B cell (primary cell): ENCODE results near the gene MCF2L. TPM values are rescaled to one million over a fixed set of nuclear protein-coding genes. Genes with fewer than 3 reads are reported as not detected.

Source experiments
- ATAC-seq: fragments of 200-7000 bp; cut with Tn5 transposase; one replicate; pipeline ENCODE4 v1.10.0; 2021; ENCODE audit warnings: low read depth, mild to moderate bottlenecking, moderate number of reproducible peaks, moderate library complexity
- CTCF ChIA-PET: fragments of 350-600 bp; sonication (Branson Sonifier 250); formaldehyde crosslinking; loops from one replicate; lab custom pipeline; 2021; ENCODE audit warnings: antibody characterized with exemption, inconsistent platforms; lab: Charles Lee
- POLR2A ChIA-PET: fragments of 350-600 bp; sonication (Branson Sonifier 250); formaldehyde crosslinking; loops from one replicate; lab custom pipeline; 2021; ENCODE audit warnings: antibody characterized with exemption; lab: Charles Lee
- DNase-seq: peaks from one replicate; pipeline ENCODE4 v3.0.0; 2013
- H2AFZ ChIP-seq: 2 replicates; pipeline ENCODE4 v1.6.1; 2012; ENCODE audit warnings: mild to moderate bottlenecking, low read depth, low read length; ENCODE audit not compliant: insufficient read depth, poor library complexity, severe bottlenecking
- H3K27ac ChIP-seq, 2 donors: 1 replicate in 1 of 2; 2 replicates in 1 of 2; pipeline ENCODE4 v1.5.1; 2012 to 2013; ENCODE audit warnings: low read length in 2 of 2, mild to moderate bottlenecking in 2 of 2, moderate library complexity in 1 of 2
- H3K27me3 ChIP-seq, 4 experiments: fragments of 200-600 bp in 1 of 4; sonication (generic) in 1 of 4; replicated peaks in 1 of 4; 1 replicate in 2 of 4; 2 replicates in 2 of 4; pipeline versions ENCODE4 v1.6.1 to v1.7.0; 2013 to 2016; ENCODE audit warnings: low read length in 3 of 4, mild to moderate bottlenecking in 2 of 4, mixed read lengths in 1 of 4, moderate library complexity in 1 of 4; ENCODE audit not compliant: insufficient read depth in 4 of 4, control insufficient read depth in 3 of 4; ENCODE audit errors: control extremely low read depth in 1 of 4
- H3K36me3 ChIP-seq, 2 experiments: replicated peaks in 1 of 2; 1 replicate in 1 of 2; 2 replicates in 1 of 2; pipeline versions ENCODE4 v1.6.1 to v1.7.1; 2013; ENCODE audit warnings: low read length in 1 of 2; ENCODE audit not compliant: insufficient read depth in 2 of 2, control insufficient read depth in 1 of 2; ENCODE audit errors: control extremely low read depth in 1 of 2, extremely low read depth in 1 of 2
- H3K4me1 ChIP-seq, 2 donors: fragments of 200-600 bp in 1 of 2; sonication (generic) in 1 of 2; 1 replicate in 1 of 2; 2 replicates in 1 of 2; pipeline versions ENCODE4 v1.5.1 to v1.6.1; 2013 to 2017; ENCODE audit warnings: low read length in 2 of 2; ENCODE audit not compliant: control insufficient read depth in 2 of 2, insufficient read depth in 2 of 2
- H3K4me2 ChIP-seq: replicated peaks from 2 replicates; pipeline ENCODE3; 2012; ENCODE audit warnings: mild to moderate bottlenecking, low read depth, low read length; ENCODE audit not compliant: poor library complexity, severe bottlenecking
- H3K4me3 ChIP-seq, 5 experiments: fragments of 200-600 bp in 1 of 5; sonication (generic) in 1 of 5; 1 replicate in 3 of 5; 2 replicates in 2 of 5; pipeline versions ENCODE4 v1.5.1 to v1.7.0; 2011 to 2016; ENCODE audit warnings: low read length in 4 of 5, mild to moderate bottlenecking in 4 of 5, low read depth in 2 of 5, control low read depth in 1 of 5, moderate library complexity in 1 of 5; ENCODE audit not compliant: insufficient read depth in 1 of 5; ENCODE audit errors: control extremely low read depth in 1 of 5, extremely low read depth in 1 of 5
- H3K79me2 ChIP-seq: fragments of 200-600 bp; sonication (generic); one replicate; pipeline ENCODE4 v1.6.0; 2016; ENCODE audit warnings: low read length; ENCODE audit not compliant: control insufficient read depth, insufficient read depth
- H3K9ac ChIP-seq: fragments of 200-600 bp; sonication (generic); 2 replicates; pipeline ENCODE4 v1.6.1; 2017; ENCODE audit warnings: mild to moderate bottlenecking, low read length, moderate library complexity
- H3K9me3 ChIP-seq, 3 donors: one replicate each; pipeline versions ENCODE4 v1.6.1 to v1.7.1; 2013; ENCODE audit warnings: low read length in 2 of 3; ENCODE audit not compliant: control insufficient read depth in 2 of 3, insufficient read depth in 1 of 3; ENCODE audit errors: control extremely low read depth in 1 of 3
- H4K20me1 ChIP-seq: 2 replicates; pipeline ENCODE4 v1.6.0; 2012; ENCODE audit warnings: mild to moderate bottlenecking, low read length; ENCODE audit not compliant: insufficient read depth, control insufficient read depth, poor library complexity, severe bottlenecking
- H3K27ac Mint-ChIP-seq: one replicate; pipeline ENCODE4 v1.8.0; 2021; ENCODE audit warnings: mixed read lengths
- H3K27me3 Mint-ChIP-seq: one replicate; pipeline ENCODE4 v1.8.0; 2021; ENCODE audit warnings: mixed read lengths
- H3K4me1 Mint-ChIP-seq: one replicate; pipeline ENCODE4 v1.8.0; 2021; ENCODE audit warnings: mixed read lengths
- H3K4me3 Mint-ChIP-seq: one replicate; pipeline ENCODE4 v1.8.0; 2021; ENCODE audit warnings: mixed read lengths
- H3K9me3 Mint-ChIP-seq: one replicate; pipeline ENCODE4 v1.8.0; 2022; ENCODE audit warnings: mixed read lengths; ENCODE audit not compliant: insufficient read depth
- EZH2 ChIP-seq: IDR thresholded peaks from 2 replicates; pipeline ENCODE4 v1.6.1; 2012; ENCODE audit warnings: borderline replicate concordance, low read depth, mild to moderate bottlenecking, moderate library complexity, low read length; ENCODE audit not compliant: insufficient read depth, poor library complexity, severe bottlenecking
- WGBS: methylation state at CpG from one replicate; pipeline ENCODE4 v1.1.5; 2013; ENCODE audit warnings: missing lambda C conversion rate; ENCODE audit not compliant: insufficient coverage; 5-methylcytosine and 5-hydroxymethylcytosine counted together
- intact Hi-C: fragments of 100-400 bp; cut with micrococcal nuclease; formaldehyde crosslinking; loops from one replicate; pipeline ENCODE4 v1.10.0; 2022
- polyA plus RNA-seq: library from polyadenylated mRNA; depleted of rRNA; stranded (reverse); fragments of >200 nt; gene quantifications from 2 replicates; pipeline ENCODE4 v1.2.3, GENCODE V29; 2012
- total RNA-seq, 2 donors: library from RNA; stranded (reverse); fragments of 120-200 nt in 1 of 2; gene quantifications; 1 replicate in 1 of 2; 2 replicates in 1 of 2; pipeline versions ENCODE4 v1.2.3 to v1.2.4, GENCODE V29; 2013 to 2022
- TF ChIP-seq, protein P1 (sequence below): fragments of 200-600 bp; IDR thresholded peaks from one replicate; pipeline ENCODE4 v1.8.0; 2022; ENCODE audit warnings: antibody characterized with exemption, mild to moderate bottlenecking

MCF2L gene
- total and polyA plus RNA-seq, 2 donors (not counting 1 experiment from before 2014, with no cell fraction given), result 3.7 to 8.2 TPM

DNA sequence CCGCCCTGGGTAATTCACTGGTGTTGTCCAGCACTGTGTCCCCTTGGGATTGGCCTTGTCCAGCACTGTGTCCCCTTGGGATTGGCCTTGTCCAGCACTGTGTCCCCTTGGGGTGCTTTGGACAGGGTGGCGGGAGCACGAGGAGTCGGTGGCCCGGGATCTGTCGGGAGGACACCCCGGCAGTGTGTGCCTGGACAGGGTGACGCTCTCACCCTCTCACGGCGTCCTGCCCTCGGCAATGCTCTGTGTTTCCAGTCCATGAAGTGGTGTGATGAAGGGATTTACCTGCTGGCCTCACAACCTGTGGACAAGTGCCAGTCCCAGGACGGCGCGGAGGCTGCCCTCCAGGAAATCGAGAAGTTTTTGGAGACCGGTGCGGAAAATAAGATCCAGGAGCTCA lies 106.7 kb downstream of the MCF2L start:
- Histone ChIP-seq H3K9ac (no peak overlapping the region), H3K27me3 (no peaks in the 10 kb centered on the region), H3K4me3 (no peak overlapping the region), H3K4me1 (no peaks in the 10 kb centered on the region), H3K4me2 (no peak overlapping the region), H3K79me2 (no peaks in the 10 kb centered on the region), H3K9me3 (peaks cover 0 to 6% (median 0%) of the 10 kb centered on the region in 3 donors), H3K36me3 (no peaks in the 10 kb centered on the region), H4K20me1 (no peaks in the 10 kb centered on the region), H3K27ac (no peak overlapping the region), H2AFZ (no peak overlapping the region)
- 98% methylated on average over 17 of the region's 17 CpGs for WGBS
- DNase-seq, result no peak
- no peak for TF ChIP-seq EZH2
- TF ChIP-seq, protein P1, sequence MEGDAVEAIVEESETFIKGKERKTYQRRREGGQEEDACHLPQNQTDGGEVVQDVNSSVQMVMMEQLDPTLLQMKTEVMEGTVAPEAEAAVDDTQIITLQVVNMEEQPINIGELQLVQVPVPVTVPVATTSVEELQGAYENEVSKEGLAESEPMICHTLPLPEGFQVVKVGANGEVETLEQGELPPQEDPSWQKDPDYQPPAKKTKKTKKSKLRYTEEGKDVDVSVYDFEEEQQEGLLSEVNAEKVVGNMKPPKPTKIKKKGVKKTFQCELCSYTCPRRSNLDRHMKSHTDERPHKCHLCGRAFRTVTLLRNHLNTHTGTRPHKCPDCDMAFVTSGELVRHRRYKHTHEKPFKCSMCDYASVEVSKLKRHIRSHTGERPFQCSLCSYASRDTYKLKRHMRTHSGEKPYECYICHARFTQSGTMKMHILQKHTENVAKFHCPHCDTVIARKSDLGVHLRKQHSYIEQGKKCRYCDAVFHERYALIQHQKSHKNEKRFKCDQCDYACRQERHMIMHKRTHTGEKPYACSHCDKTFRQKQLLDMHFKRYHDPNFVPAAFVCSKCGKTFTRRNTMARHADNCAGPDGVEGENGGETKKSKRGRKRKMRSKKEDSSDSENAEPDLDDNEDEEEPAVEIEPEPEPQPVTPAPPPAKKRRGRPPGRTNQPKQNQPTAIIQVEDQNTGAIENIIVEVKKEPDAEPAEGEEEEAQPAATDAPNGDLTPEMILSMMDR, result no peak
- ATAC-seq, result no peak
- Mint-ChIP-seq H3K4me1 (no peaks in the 10 kb centered on the region), H3K27me3 (no peaks in the 10 kb centered on the region), H3K27ac (no peak overlapping the region), H3K4me3 (no peak overlapping the region), H3K9me3 (no peaks in the 10 kb centered on the region)
- intact Hi-C loops, result no loop called here
- CTCF ChIA-PET, result no interaction called here
- POLR2A ChIA-PET, result no interaction called here

- Histone ChIP-seq H3K4me3 (no peak overlapping the region), H4K20me1 (no peaks in the 10 kb centered on the region), H3K9me3 (peaks cover 0 to 6% (median 0%) of the 10 kb centered on the region in 3 donors), H3K36me3 (no peaks in the 10 kb centered on the region), H3K79me2 (no peaks in the 10 kb centered on the region), H3K4me2 (no peak overlapping the region), H3K27ac (no peak overlapping the region), H2AFZ (no peak overlapping the region), H3K27me3 (no peaks in the 10 kb centered on the region), H3K4me1 (no peaks in the 10 kb centered on the region), H3K9ac (no peak overlapping the region)
- Mint-ChIP-seq H3K27me3 (no peaks in the 10 kb centered on the region), H3K27ac (no peak overlapping the region), H3K4me3 (no peak overlapping the region), H3K4me1 (no peaks in the 10 kb centered on the region), H3K9me3 (no peaks in the 10 kb centered on the region)
- CTCF ChIA-PET, result no interaction called here
- ATAC-seq (no peak), DNase-seq (no peak)
- intact Hi-C loops, result no loop called here
- TF ChIP-seq, protein P1, result no peak
- no peak for TF ChIP-seq EZH2
- WGBS, result 95% methylated on average over 38 of the region's 39 CpGs
- POLR2A ChIA-PET, result no interaction called here
Measured at GRCh38 chr13:113076681-113077401, 107.8 kb downstream of the MCF2L start.
